GM18526 (cell line): ENCODE data around the gene CALCR.

Source experiments
- POLR2A ChIP-seq: IDR thresholded peaks from 3 replicates; pipeline ENCODE4 v1.6.1; 2011; ENCODE audit not compliant: insufficient read length; ENCODE audit errors: extremely low read depth

Gene CALCR

GRCh38 chr7:93574646-93575554, at the start of gene CALCR:
CALCR (minus strand) TSS chr7:93574724; CDS start chr7:93486981, 87,743 bp downstream.
- TF ChIP-seq POLR2A = no peak

GRCh38 chr7:93623816-93624215, 49.3 kb upstream of the CALCR start:
- TF ChIP-seq POLR2A = no peak

GRCh38 chr7:93622036-93623033, 47.8 kb upstream of the CALCR start:
- TF ChIP-seq POLR2A = no peak

GRCh38 chr7:93620864-93621263, 46.3 kb upstream of the CALCR start:
- TF ChIP-seq POLR2A = no peak

GRCh38 chr7:93620057-93620456, 45.5 kb upstream of the CALCR start:
- TF ChIP-seq POLR2A = no peak

GRCh38 chr7:93601363-93601762, 26.8 kb upstream of the CALCR start:
- no peak for TF ChIP-seq POLR2A

GRCh38 chr7:93594250-93594649, 19.7 kb upstream of the CALCR start:
- no peak for TF ChIP-seq POLR2A

GRCh38 chr7:93592588-93593266, 18.2 kb upstream of the CALCR start:
- TF ChIP-seq POLR2A = no peak

GRCh38 chr7:93579431-93579830, 4.9 kb upstream of the CALCR start:
- TF ChIP-seq POLR2A = no peak

- TF ChIP-seq POLR2A = no peak
Observed at GRCh38 chr7:93578762-93579161, 4.2 kb upstream of the CALCR start.

- TF ChIP-seq POLR2A = no peak
Observed at GRCh38 chr7:93575555-93576399, 1.3 kb upstream of the CALCR start.

- TF ChIP-seq POLR2A = no peak
Observed at GRCh38 chr7:93574269-93574645, 267 bp downstream of the CALCR start.

- no peak for TF ChIP-seq POLR2A
Observed at GRCh38 chr7:93569189-93569588, 5.3 kb downstream of the CALCR start.

GRCh38 chr7:93566876-93567275, 7.6 kb downstream of the CALCR start:
- no peak for TF ChIP-seq POLR2A

- TF ChIP-seq POLR2A = no peak
Observed at GRCh38 chr7:93563584-93563983, 10.9 kb downstream of the CALCR start.

- no peak for TF ChIP-seq POLR2A
Observed at GRCh38 chr7:93562936-93563335, 11.6 kb downstream of the CALCR start.
